Bronchial epithelial cell (primary cell): Measurements from ENCODE around the gene USP43. TPM values are rescaled to one million over a fixed set of nuclear protein-coding genes. Genes with fewer than 3 reads are reported as not detected.

ENCODE experiments used
- DNase-seq: peaks from one replicate; pipeline ENCODE4 v3.0.0-alpha.2; 2010; ENCODE audit warnings: low read depth
- FAIRE-seq: peaks from 2 replicates; lab custom pipeline; 2011; peaks lifted over from hg19 to GRCh38; lab: Jason Lieb, UNC
- H3K27me3 ChIP-seq: 2 replicates; pipeline ENCODE4 v1.5.1; 2011; ENCODE audit warnings: low read length; ENCODE audit not compliant: control insufficient read depth, insufficient read depth
- H3K36me3 ChIP-seq: 2 replicates; pipeline ENCODE4 v1.5.1; 2011; ENCODE audit warnings: low read length; ENCODE audit not compliant: control insufficient read depth, insufficient read depth
- H3K4me3 ChIP-seq: 2 replicates; pipeline ENCODE4 v1.5.1; 2011; ENCODE audit warnings: mild to moderate bottlenecking, low read depth, low read length, control low read depth
- CTCF ChIP-seq: IDR thresholded peaks from 2 replicates; pipeline ENCODE4 v1.5.1; 2011; ENCODE audit warnings: mild to moderate bottlenecking, moderate library complexity, low read length, control low read depth, inconsistent platforms; ENCODE audit not compliant: insufficient read depth, severe bottlenecking
- total RNA-seq: library from RNA; depleted of rRNA; stranded (reverse); fragments of >200 nt; gene quantifications from 2 replicates; pipeline ENCODE4 v1.2.1, GENCODE V29; 2014

The USP43 gene
- total RNA-seq, 1 donor from 2014 or later, result 13.4 TPM

GRCh38 chr17:9676084-9676483, 30.8 kb downstream of the USP43 start:
- H3K36me3 ChIP-seq, result peaks cover 11% of the 10 kb centered on the region
- peak; percentile 15 for DNase-seq
- TF ChIP-seq CTCF, result peak; percentile 18
- no peak for FAIRE-seq
- no peaks in the 10 kb centered on the region for H3K27me3 ChIP-seq
- no peak overlapping the region for H3K4me3 ChIP-seq

DNA sequence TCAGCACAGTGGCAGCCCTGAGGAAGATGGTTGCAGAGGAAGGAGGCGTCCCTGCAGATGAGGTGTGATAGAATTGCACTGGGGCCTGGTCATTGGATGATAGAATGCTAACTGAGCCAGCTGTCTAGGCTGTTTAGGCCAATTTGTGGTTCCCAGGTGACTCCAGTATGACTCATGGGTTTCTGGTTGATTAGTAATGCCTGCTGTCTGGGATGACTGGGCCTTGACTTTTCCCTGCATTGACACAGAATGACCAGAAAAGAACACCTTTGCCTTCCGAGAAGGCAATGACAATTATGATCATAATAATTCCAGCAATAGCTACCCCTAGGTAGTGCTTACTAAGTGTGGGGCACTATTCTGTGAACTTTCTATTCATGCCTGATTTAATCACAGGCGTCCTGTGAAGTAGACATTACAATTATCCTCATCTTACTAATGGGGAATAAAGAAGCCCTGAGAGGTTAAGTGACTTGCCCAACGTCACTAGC, 31.5 kb downstream of the USP43 start:
- FAIRE-seq (peak; percentile 97), DNase-seq (peak; percentile 99)
- no peak for TF ChIP-seq CTCF
- no peaks in the 10 kb centered on the region for H3K27me3 ChIP-seq
- H3K36me3 ChIP-seq, result peaks cover 12% of the 10 kb centered on the region
- H3K4me3 ChIP-seq, result no peak overlapping the region

GRCh38 chr17:9677411-9677810, 32.1 kb downstream of the USP43 start:
- FAIRE-seq (no peak), DNase-seq (peak; percentile 40)
- Histone ChIP-seq H3K4me3 (no peak overlapping the region), H3K36me3 (peaks cover 14% of the 10 kb centered on the region), H3K27me3 (no peaks in the 10 kb centered on the region)
- no peak for TF ChIP-seq CTCF

DNA sequence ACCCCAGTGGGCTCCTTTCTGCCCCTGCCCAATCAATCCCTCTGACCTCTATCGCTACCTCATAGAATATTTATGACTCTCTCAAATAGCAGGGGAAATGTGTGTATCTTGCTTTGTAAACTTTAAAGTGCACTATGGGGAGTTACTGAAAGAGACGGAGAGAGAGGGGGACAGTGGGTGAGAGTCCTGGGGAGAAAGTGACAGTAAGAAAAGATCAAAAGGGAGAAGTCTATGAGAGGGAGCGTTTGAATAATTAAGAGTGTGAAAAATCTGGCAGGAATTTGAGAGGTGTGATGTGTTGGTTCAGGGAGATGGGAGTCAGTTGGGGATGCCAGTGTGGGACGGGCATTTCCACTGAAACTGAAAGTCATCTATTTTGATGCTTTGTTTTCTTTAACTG, 32.6 kb downstream of the USP43 start:
- FAIRE-seq (no peak), DNase-seq (no peak)
- no peak overlapping the region for H3K4me3 ChIP-seq
- peaks cover 17% of the 10 kb centered on the region for H3K36me3 ChIP-seq
- H3K27me3 ChIP-seq, result no peaks in the 10 kb centered on the region
- no peak for TF ChIP-seq CTCF

DNA sequence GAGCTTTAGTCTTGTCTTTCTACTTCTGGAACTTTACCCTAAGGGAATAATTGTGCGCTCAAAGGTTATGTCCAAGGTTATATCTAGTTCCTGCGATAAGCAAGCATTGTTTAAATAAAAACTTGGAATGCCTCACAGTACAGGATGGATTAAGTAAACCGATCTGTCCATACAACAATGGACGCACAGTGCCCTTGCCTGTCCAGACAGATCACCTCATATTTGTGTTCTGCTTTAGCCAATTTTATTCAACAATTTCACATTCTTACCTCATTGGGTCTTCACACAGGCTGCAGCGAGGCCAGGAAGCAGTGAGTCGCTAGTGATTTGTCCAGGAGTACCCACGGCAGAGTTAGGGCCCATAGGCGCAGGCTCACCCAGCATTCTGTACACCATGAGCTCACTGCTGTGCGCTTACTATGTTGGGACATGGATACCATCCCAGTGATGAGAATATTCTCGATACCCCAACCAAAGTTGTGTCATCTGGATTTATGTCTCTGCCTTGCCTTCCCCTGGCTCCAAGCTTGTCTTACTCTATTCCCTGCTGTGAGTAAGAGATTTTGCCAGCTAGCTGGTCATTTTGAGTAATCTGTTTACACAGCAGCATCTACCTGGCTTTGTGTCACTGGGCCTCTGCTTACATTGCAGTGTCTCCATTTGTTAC, 39.8 kb downstream of the USP43 start:
- no peak for TF ChIP-seq CTCF
- DNase-seq, result peak; percentile 91
- H3K4me3 ChIP-seq, result no peak overlapping the region
- peak; percentile 88 for FAIRE-seq
- no peaks in the 10 kb centered on the region for H3K27me3 ChIP-seq
- peaks cover 24% of the 10 kb centered on the region for H3K36me3 ChIP-seq

- TF ChIP-seq CTCF, result no peak
- Histone ChIP-seq H3K36me3 (peaks cover 19% of the 10 kb centered on the region), H3K27me3 (no peaks in the 10 kb centered on the region), H3K4me3 (no peak overlapping the region)
- FAIRE-seq (no peak), DNase-seq (no peak)
Observed at GRCh38 chr17:9693755-9694154, 48.4 kb downstream of the USP43 start.
